MCF 10A (cell line): Measurements from ENCODE around the gene HEPACAM. TPM values are rescaled to one million over a fixed set of nuclear protein-coding genes. Genes with fewer than 3 reads are reported as not detected.

Source experiments
- BruUV-seq: library from RNA; stranded (reverse); fragments of 400-500 nt; replicated peaks from 2 replicates; lab custom pipeline; 2021; lab: Mats Ljungman, UMichigan
- CTCF ChIA-PET: fragments of 300-600 bp; sonication (Branson Sonifier 250); formaldehyde crosslinking; extraction: SDS; loops from one replicate; lab custom pipeline; 2021; ENCODE audit warnings: antibody characterized with exemption, inconsistent platforms; lab: Yijun Ruan, JAX
- POLR2A ChIA-PET: fragments of 300-600, 350-650 bp; sonication (Branson Sonifier 250); formaldehyde crosslinking; extraction: SDS; loops from one replicate; lab custom pipeline; 2020; ENCODE audit warnings: antibody characterized with exemption, inconsistent platforms; lab: Yijun Ruan, JAX
- DNase-seq: peaks from one replicate; pipeline ENCODE4 v3.0.0-alpha.2; 2018; ENCODE audit not compliant: unreplicated experiment
- H3K27ac Mint-ChIP-seq: one replicate; pipeline ENCODE4 v1.8.0; 2022; ENCODE audit warnings: mild to moderate bottlenecking, low read depth, mixed read lengths; ENCODE audit not compliant: unreplicated experiment
- H3K27me3 Mint-ChIP-seq: one replicate; pipeline ENCODE4 v1.8.0; 2022; ENCODE audit warnings: mixed read lengths; ENCODE audit not compliant: insufficient read depth, unreplicated experiment
- H3K36me3 Mint-ChIP-seq: one replicate; pipeline ENCODE4 v1.8.0; 2022; ENCODE audit warnings: mild to moderate bottlenecking, moderate library complexity, mixed read lengths; ENCODE audit not compliant: insufficient read depth, unreplicated experiment
- H3K4me1 Mint-ChIP-seq: one replicate; pipeline ENCODE4 v1.8.0; 2022; ENCODE audit warnings: mixed read lengths; ENCODE audit not compliant: insufficient read depth, unreplicated experiment
- H3K4me3 Mint-ChIP-seq: one replicate; pipeline ENCODE4 v1.8.0; 2022; ENCODE audit warnings: mild to moderate bottlenecking, moderate library complexity, mixed read lengths; ENCODE audit not compliant: unreplicated experiment
- H3K9me3 Mint-ChIP-seq: one replicate; pipeline ENCODE4 v1.8.0; 2022; ENCODE audit warnings: mixed read lengths; ENCODE audit not compliant: unreplicated experiment
- intact Hi-C: fragments of 100-400 bp; cut with micrococcal nuclease; formaldehyde crosslinking; loops from 2 replicates; pipeline ENCODE4 v1.14.1; 2022
- total RNA-seq: library from RNA; stranded (reverse); gene quantifications from 2 replicates; pipeline ENCODE4 v1.2.3, GENCODE V29; 2022
- TF ChIP-seq, protein P1 (sequence below): fragments of 200-600 bp; IDR thresholded peaks from one replicate; pipeline ENCODE4 v1.8.0; 2022; ENCODE audit warnings: antibody characterized with exemption, mild to moderate bottlenecking; ENCODE audit not compliant: unreplicated experiment

Gene HEPACAM
- total RNA-seq, 1 experiment from 2014 or later: not detected

DNA sequence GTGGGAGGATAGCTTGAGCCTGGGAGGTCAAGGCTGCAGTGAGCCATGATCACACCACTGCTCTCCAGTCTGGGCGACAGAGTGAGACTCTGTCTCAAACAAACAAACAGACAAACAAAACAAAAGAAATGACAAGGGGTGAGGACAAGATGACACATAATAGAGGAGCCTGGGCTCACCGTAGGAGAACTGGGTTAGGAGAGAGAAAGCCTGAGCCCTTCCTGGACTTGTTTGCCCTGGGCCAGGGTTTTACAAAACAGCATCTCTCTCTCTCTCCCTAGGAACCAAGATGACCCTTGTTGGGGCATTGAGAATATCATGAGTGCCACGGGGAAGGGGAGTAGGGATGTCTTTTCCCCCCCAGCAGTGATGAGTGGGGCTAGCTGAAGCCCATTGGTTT lies 54.9 kb downstream of the HEPACAM start:
- BruUV-seq: no TSS peak
- TF ChIP-seq, protein P1, sequence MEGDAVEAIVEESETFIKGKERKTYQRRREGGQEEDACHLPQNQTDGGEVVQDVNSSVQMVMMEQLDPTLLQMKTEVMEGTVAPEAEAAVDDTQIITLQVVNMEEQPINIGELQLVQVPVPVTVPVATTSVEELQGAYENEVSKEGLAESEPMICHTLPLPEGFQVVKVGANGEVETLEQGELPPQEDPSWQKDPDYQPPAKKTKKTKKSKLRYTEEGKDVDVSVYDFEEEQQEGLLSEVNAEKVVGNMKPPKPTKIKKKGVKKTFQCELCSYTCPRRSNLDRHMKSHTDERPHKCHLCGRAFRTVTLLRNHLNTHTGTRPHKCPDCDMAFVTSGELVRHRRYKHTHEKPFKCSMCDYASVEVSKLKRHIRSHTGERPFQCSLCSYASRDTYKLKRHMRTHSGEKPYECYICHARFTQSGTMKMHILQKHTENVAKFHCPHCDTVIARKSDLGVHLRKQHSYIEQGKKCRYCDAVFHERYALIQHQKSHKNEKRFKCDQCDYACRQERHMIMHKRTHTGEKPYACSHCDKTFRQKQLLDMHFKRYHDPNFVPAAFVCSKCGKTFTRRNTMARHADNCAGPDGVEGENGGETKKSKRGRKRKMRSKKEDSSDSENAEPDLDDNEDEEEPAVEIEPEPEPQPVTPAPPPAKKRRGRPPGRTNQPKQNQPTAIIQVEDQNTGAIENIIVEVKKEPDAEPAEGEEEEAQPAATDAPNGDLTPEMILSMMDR: no peak
- Mint-ChIP-seq H3K36me3 (peaks cover 4% of the 10 kb centered on the region), H3K9me3 (no peaks in the 10 kb centered on the region), H3K27me3 (no peaks in the 10 kb centered on the region), H3K27ac (no peak overlapping the region), H3K4me3 (no peak overlapping the region), H3K4me1 (peaks cover 18% of the 10 kb centered on the region)
- ChIA-PET POLR2A (interaction anchor here (1.5 kb wide), 1 partner anchor 18 kb away, joined by 3 read pairs; no protein-coding TSS in a partner anchor), CTCF (interaction anchor here (0.6 to 2.5 kb wide), 5 partner anchors 15 to 208 kb away, joined by 3 to 11 read pairs (median 4); partner anchors contain the start of gene ROBO3)
- intact Hi-C loops: no loop called here
- DNase-seq: no peak

DNA sequence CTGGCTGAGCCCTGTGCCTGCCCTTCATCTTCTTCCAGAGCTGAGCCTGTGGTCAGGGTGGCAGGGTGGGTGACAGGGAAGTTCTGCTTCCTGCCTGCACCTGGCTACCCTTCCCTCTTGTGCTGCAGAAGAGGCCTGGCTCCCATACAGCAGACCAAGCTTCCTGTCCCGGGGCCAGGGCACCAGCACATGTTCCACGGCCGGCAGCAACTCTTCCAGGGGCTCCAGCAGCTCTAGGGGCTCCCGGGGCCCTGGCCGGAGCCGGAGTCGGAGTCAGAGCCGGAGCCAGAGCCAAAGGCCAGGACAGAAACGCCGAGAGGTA lies 55.6 kb downstream of the HEPACAM start:
- Mint-ChIP-seq H3K4me3 (no peak overlapping the region), H3K4me1 (peaks cover 22% of the 10 kb centered on the region), H3K27ac (no peak overlapping the region), H3K9me3 (no peaks in the 10 kb centered on the region), H3K36me3 (peaks cover 4% of the 10 kb centered on the region), H3K27me3 (no peaks in the 10 kb centered on the region)
- TF ChIP-seq, protein P1: no peak
- ChIA-PET CTCF (interaction anchor here (0.7 to 0.8 kb wide), 2 partner anchors 14 to 129 kb away, joined by 3 to 4 read pairs; no protein-coding TSS in a partner anchor), POLR2A (interaction anchor here (1.2 to 1.5 kb wide), 2 partner anchors 18 to 73 kb away, joined by 3 read pairs; partner anchors contain the start of gene CCDC15)
- no TSS peak for BruUV-seq
- no peak for DNase-seq
- intact Hi-C loops: no loop called here

DNA sequence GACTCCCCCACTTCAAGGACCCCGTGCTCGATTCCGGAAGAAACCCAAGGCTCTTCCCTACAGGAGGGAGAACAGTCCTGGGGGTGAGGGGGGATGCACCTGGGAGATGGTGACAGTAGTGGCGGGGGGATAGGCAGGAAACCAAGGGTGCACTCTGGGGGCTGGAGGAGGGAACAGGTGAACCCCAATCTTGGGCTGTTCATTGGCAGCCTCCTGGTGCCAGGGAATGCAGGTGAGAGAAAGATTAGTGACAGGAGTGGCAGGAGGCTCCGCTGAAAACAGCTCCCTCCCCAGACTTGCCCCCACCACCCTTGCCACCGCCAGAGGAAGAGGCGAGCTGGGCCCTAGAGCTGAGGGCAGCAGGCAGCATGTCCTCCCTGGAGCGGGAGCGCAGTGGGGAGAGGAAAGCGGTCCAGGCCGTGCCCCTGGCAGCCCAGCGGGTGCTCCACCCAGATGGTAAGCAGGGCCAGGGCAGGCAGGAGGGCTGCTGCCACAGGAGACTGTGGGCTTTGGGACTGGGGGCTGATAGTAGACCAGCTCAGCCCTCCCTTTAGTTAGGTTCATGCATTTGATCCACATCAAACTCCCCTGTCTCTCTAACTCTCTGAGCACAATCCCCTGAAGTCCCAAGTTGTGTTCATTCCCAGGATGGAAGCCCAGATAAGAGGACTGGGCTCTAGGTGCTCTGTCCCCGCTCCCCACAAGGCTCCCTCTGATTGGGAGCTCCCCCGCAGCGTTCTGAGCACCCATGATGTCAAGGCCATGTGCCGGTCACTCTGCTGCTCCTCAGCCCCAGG lies 56.2 kb downstream of the HEPACAM start:
- Mint-ChIP-seq H3K4me1 (peaks cover 23% of the 10 kb centered on the region), H3K27me3 (no peaks in the 10 kb centered on the region), H3K9me3 (no peaks in the 10 kb centered on the region), H3K27ac (no peak overlapping the region), H3K36me3 (peaks cover 4% of the 10 kb centered on the region), H3K4me3 (no peak overlapping the region)
- no TSS peak for BruUV-seq
- TF ChIP-seq, protein P1: no peak
- intact Hi-C loops: no loop called here
- ChIA-PET CTCF (interaction anchor here (0.8 kb wide), 1 partner anchor 13 kb away, joined by 3 read pairs; no protein-coding TSS in a partner anchor), POLR2A (interaction anchor here (1.2 to 1.5 kb wide), 2 partner anchors 19 to 74 kb away, joined by 3 read pairs; partner anchors contain the start of gene CCDC15)
- no peak for DNase-seq

DNA sequence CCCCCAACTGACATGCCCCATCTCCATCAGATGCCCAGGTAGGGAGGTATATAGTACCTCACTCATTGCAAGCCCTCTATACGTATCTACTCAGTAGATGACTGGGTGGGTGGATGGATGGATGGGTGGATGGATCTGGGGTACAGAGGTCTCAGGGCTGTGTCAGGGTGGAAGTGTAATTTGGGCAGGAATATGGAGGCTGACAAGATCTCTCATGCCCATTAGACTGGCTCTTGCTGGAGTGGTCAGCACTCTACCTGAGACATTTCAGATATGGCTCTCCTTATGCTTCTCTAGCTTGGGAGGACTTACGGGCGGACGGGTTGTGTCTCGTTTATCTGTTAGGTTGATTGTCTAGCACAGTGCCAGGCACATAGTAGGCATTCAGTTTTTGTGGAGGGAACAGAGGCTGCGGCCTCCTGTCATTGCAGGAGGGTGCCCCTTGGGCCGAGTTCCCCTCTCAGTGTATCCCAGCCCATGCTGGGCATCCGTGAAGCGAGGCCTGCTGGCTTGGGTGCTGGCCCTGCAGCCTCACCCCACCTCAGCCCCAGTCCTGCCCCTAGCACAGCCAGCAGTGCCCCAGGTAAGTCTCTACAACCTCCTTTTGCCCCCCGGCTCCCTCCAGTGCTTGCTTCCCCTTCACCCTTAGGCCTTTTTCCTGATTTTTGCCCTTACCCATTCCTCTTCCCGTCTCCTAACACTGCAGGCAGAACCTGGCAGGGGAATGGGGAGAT lies 56.9 kb downstream of the HEPACAM start:
- Mint-ChIP-seq H3K9me3 (no peaks in the 10 kb centered on the region), H3K27me3 (no peaks in the 10 kb centered on the region), H3K27ac (no peak overlapping the region), H3K4me3 (no peak overlapping the region), H3K4me1 (peaks cover 23% of the 10 kb centered on the region), H3K36me3 (no peaks in the 10 kb centered on the region)
- no TSS peak for BruUV-seq
- ChIA-PET CTCF (interaction anchor here (0.6 to 1.3 kb wide), 5 partner anchors 12 to 596 kb away, joined by 3 to 7 read pairs (median 3); no protein-coding TSS in a partner anchor), POLR2A (interaction anchor here (1.6 kb wide), 1 partner anchor 75 kb away, joined by 6 read pairs; the partner anchor contains the start of gene CCDC15)
- no peak for DNase-seq
- intact Hi-C loops: no loop called here
- TF ChIP-seq, protein P1: no peak
